GM19463 (cell line): ENCODE results near the gene CYB5B.

ENCODE experiments used
- ATAC-seq: cut with Tn5 transposase; IDR thresholded peaks from one replicate; pipeline ENCODE4 v1.9.1; 2021; ENCODE audit warnings: mild to moderate bottlenecking, moderate library complexity; ENCODE audit not compliant: unreplicated experiment

The CYB5B gene

GRCh38 chr16:69483611-69484010 lies 59.2 kb downstream of the CYB5B start:
- ATAC-seq, result no peak

GRCh38 chr16:69485361-69485760 lies 60.9 kb downstream of the CYB5B start:
- no peak for ATAC-seq

GRCh38 chr16:69485816-69486215 lies 61.4 kb downstream of the CYB5B start:
- ATAC-seq, result no peak

GRCh38 chr16:69486272-69486671 lies 61.9 kb downstream of the CYB5B start:
- no peak for ATAC-seq

- no peak for ATAC-seq
Measured at GRCh38 chr16:69486724-69487123, 62.3 kb downstream of the CYB5B start.

- no peak for ATAC-seq
Measured at GRCh38 chr16:69490707-69491324, 66.4 kb downstream of the CYB5B start.

GRCh38 chr16:69494991-69495392 lies 70.6 kb downstream of the CYB5B start:
- no peak for ATAC-seq

- no peak for ATAC-seq
Measured at GRCh38 chr16:69495821-69496220, 71.4 kb downstream of the CYB5B start.

- no peak for ATAC-seq
Measured at GRCh38 chr16:69496376-69496775, 72.0 kb downstream of the CYB5B start.

- ATAC-seq, result no peak
Measured at GRCh38 chr16:69496896-69497295, 72.5 kb downstream of the CYB5B start.

- ATAC-seq, result no peak
Measured at GRCh38 chr16:69497876-69498596, 73.6 kb downstream of the CYB5B start.

- ATAC-seq, result no peak
Measured at GRCh38 chr16:69498926-69499325, 74.5 kb downstream of the CYB5B start.

- ATAC-seq, result no peak
Measured at GRCh38 chr16:69499541-69500230, 75.3 kb downstream of the CYB5B start.

- ATAC-seq, result no peak
Measured at GRCh38 chr16:69500496-69500895, 76.1 kb downstream of the CYB5B start.

GRCh38 chr16:69501956-69502745 lies 77.7 kb downstream of the CYB5B start:
- ATAC-seq, result no peak

GRCh38 chr16:69503244-69503643 lies 78.8 kb downstream of the CYB5B start:
- ATAC-seq, result no peak

GRCh38 chr16:69508033-69508755 lies 83.8 kb downstream of the CYB5B start:
- no peak for ATAC-seq

GRCh38 chr16:69509125-69509524 lies 84.7 kb downstream of the CYB5B start:
- ATAC-seq, result no peak

- ATAC-seq, result no peak
Measured at GRCh38 chr16:69511651-69512050, 87.2 kb downstream of the CYB5B start.

- ATAC-seq, result no peak
Measured at GRCh38 chr16:69513180-69513966, 89.0 kb downstream of the CYB5B start.
